Measurements from ENCODE around the gene SDF2L1.

The SDF2L1 gene

GRCh38 chr22:21679383-21679782 is 37.3 kb downstream of the SDF2L1 start:
- Histone ChIP-seq H2BK5ac (ENCODE audit: low read depth, low read length, poor library complexity, severe bottlenecking) (no peak overlapping the region), H3K27ac (ENCODE audit: low read length, poor library complexity, severe bottlenecking) (no peak overlapping the region), H2BK12ac (ENCODE audit: low read length in 2 of 2) (no peak overlapping the region), H3K4me3 (ENCODE audit: insufficient read depth in 1 of 2, low read depth in 1 of 2, low read length in 2 of 2) (no peak overlapping the region), H3K79me1 (replicated peaks; ENCODE audit: low read length, poor library complexity, severe bottlenecking) (peaks cover 4% of the 10 kb centered on the region), H3K9me3 (ENCODE audit: control insufficient read depth, low read length) (no peaks in the 10 kb centered on the region), H3K23ac (ENCODE audit: low read length in 2 of 2) (no peak overlapping the region), H3K18ac (ENCODE audit: low read depth in 1 of 2, low read length in 2 of 2) (no peak overlapping the region), H3K9ac (ENCODE audit: low read length) (no peak overlapping the region), H3K27me3 (ENCODE audit: control insufficient read depth in 1 of 2, insufficient read depth in 1 of 2, low read length in 2 of 2) (no peaks in the 10 kb centered on the region), H4K8ac (ENCODE audit: low read length) (no peak overlapping the region), H3K4me2 (ENCODE audit: low read length, poor library complexity, severe bottlenecking) (no peak overlapping the region), H3K36me3 (ENCODE audit: control insufficient read depth in 1 of 2, insufficient read depth in 2 of 2, low read depth in 1 of 2, low read length in 2 of 2) (peaks cover 42 to 46% of the 10 kb centered on the region in 2 experiments), H3K14ac (ENCODE audit: low read length in 2 of 2) (no peak overlapping the region), H2BK120ac (ENCODE audit: low read depth, low read length) (no peak overlapping the region), H2AFZ (ENCODE audit: low read depth, low read length) (no peak overlapping the region), H3K4ac (ENCODE audit: low read depth in 1 of 2, low read length in 2 of 2) (no peak overlapping the region), H3K4me1 (ENCODE audit: control insufficient read depth, insufficient read depth, low read depth, low read length) (peaks cover 35% of the 10 kb centered on the region), H2BK15ac (ENCODE audit: low read depth, poor library complexity, severe bottlenecking) (no peak overlapping the region), H4K91ac (ENCODE audit: low read length) (no peak overlapping the region), H2AK5ac (ENCODE audit: low read length, severe bottlenecking) (no peak overlapping the region)
- WGBS: 84% methylated on average over 4 of the region's 4 CpGs
- DNase-seq: no peak

- no peak overlapping the region for H4K8ac ChIP-seq (ENCODE audit: low read length)
- no peaks in the 10 kb centered on the region for H3K9me3 ChIP-seq (ENCODE audit: control insufficient read depth, low read length)
- H3K4ac ChIP-seq (ENCODE audit: low read depth in 1 of 2, low read length in 2 of 2): no peak overlapping the region
- H3K79me1 ChIP-seq (replicated peaks; ENCODE audit: low read length, poor library complexity, severe bottlenecking): peaks cover 2% of the 10 kb centered on the region
- H3K23ac ChIP-seq (ENCODE audit: low read length in 2 of 2): no peak overlapping the region
- no peak overlapping the region for H2BK5ac ChIP-seq (ENCODE audit: low read depth, low read length, poor library complexity, severe bottlenecking)
- H3K27me3 ChIP-seq (ENCODE audit: control insufficient read depth in 1 of 2, insufficient read depth in 1 of 2, low read length in 2 of 2): no peaks in the 10 kb centered on the region
- H3K4me3 ChIP-seq (ENCODE audit: insufficient read depth in 1 of 2, low read depth in 1 of 2, low read length in 2 of 2): no peak overlapping the region
- no peak overlapping the region for H2BK12ac ChIP-seq (ENCODE audit: low read length in 2 of 2)
- H3K14ac ChIP-seq (ENCODE audit: low read length in 2 of 2): no peak overlapping the region
- H3K18ac ChIP-seq (ENCODE audit: low read depth in 1 of 2, low read length in 2 of 2): no peak overlapping the region
- 96% methylated on average over 21 of the region's 21 CpGs for WGBS
- no peak overlapping the region for H3K9ac ChIP-seq (ENCODE audit: low read length)
- H3K36me3 ChIP-seq (ENCODE audit: control insufficient read depth in 1 of 2, insufficient read depth in 2 of 2, low read depth in 1 of 2, low read length in 2 of 2): peaks cover 46 to 49% of the 10 kb centered on the region in 2 experiments
- H3K27ac ChIP-seq (ENCODE audit: low read length, poor library complexity, severe bottlenecking): no peak overlapping the region
- no peak overlapping the region for H2BK120ac ChIP-seq (ENCODE audit: low read depth, low read length)
- no peak overlapping the region for H4K91ac ChIP-seq (ENCODE audit: low read length)
- no peak overlapping the region for H2BK15ac ChIP-seq (ENCODE audit: low read depth, poor library complexity, severe bottlenecking)
- no peak overlapping the region for H2AK5ac ChIP-seq (ENCODE audit: low read length, severe bottlenecking)
- H3K4me1 ChIP-seq (ENCODE audit: control insufficient read depth, insufficient read depth, low read depth, low read length): peaks cover 22% of the 10 kb centered on the region
- no peak for DNase-seq
- no peak overlapping the region for H3K4me2 ChIP-seq (ENCODE audit: low read length, poor library complexity, severe bottlenecking)
- no peak overlapping the region for H2AFZ ChIP-seq (ENCODE audit: low read depth, low read length)
Measured at GRCh38 chr22:21680830-21681565, 38.9 kb downstream of the SDF2L1 start.

- no peak overlapping the region for H3K4ac ChIP-seq (ENCODE audit: low read depth in 1 of 2, low read length in 2 of 2)
- 94% methylated on average over 24 of the region's 24 CpGs for WGBS
Measured at GRCh38 chr22:21681566-21682370, 39.7 kb downstream of the SDF2L1 start.

More at GRCh38 chr22:21681566-21682370, 39.7 kb downstream of the SDF2L1 start:
- Histone ChIP-seq H2BK120ac (ENCODE audit: low read depth, low read length) (no peak overlapping the region), H4K8ac (ENCODE audit: low read length) (no peak overlapping the region), H3K27me3 (ENCODE audit: control insufficient read depth in 1 of 2, insufficient read depth in 1 of 2, low read length in 2 of 2) (no peaks in the 10 kb centered on the region), H3K18ac (ENCODE audit: low read depth in 1 of 2, low read length in 2 of 2) (no peak overlapping the region), H3K9me3 (ENCODE audit: control insufficient read depth, low read length) (no peaks in the 10 kb centered on the region), H3K4me3 (ENCODE audit: insufficient read depth in 1 of 2, low read depth in 1 of 2, low read length in 2 of 2) (no peak overlapping the region), H2BK12ac (ENCODE audit: low read length in 2 of 2) (no peak overlapping the region), H3K23ac (ENCODE audit: low read length in 2 of 2) (no peak overlapping the region), H3K14ac (ENCODE audit: low read length in 2 of 2) (no peak overlapping the region), H3K9ac (ENCODE audit: low read length) (no peak overlapping the region), H3K4me1 (ENCODE audit: control insufficient read depth, insufficient read depth, low read depth, low read length) (peaks cover 21% of the 10 kb centered on the region), H2AFZ (ENCODE audit: low read depth, low read length) (no peak overlapping the region), H2BK15ac (ENCODE audit: low read depth, poor library complexity, severe bottlenecking) (no peak overlapping the region), H3K27ac (ENCODE audit: low read length, poor library complexity, severe bottlenecking) (no peak overlapping the region), H3K4me2 (ENCODE audit: low read length, poor library complexity, severe bottlenecking) (no peak overlapping the region), H3K79me1 (replicated peaks; ENCODE audit: low read length, poor library complexity, severe bottlenecking) (peaks cover 2% of the 10 kb centered on the region), H4K91ac (ENCODE audit: low read length) (no peak overlapping the region), H2BK5ac (ENCODE audit: low read depth, low read length, poor library complexity, severe bottlenecking) (no peak overlapping the region), H3K36me3 (ENCODE audit: control insufficient read depth in 1 of 2, insufficient read depth in 2 of 2, low read depth in 1 of 2, low read length in 2 of 2) (peaks cover 53 to 55% of the 10 kb centered on the region in 2 experiments), H2AK5ac (ENCODE audit: low read length, severe bottlenecking) (no peak overlapping the region)
- no peak for DNase-seq
